Thyroid gland (tissue), 4 donors: ENCODE measurements around the gene EPM2A. TPM values are rescaled to one million over a fixed set of nuclear protein-coding genes. Genes with fewer than 3 reads are reported as not detected.
"Not testable (repeated sequence)": the region's sequence is repeated elsewhere in the genome, so short reads cannot be mapped to it uniquely, and the experiment has no call there.

Experiments
- DNase-seq, 2 donors: peaks; one replicate each; pipeline ENCODE4 v3.0.0-alpha.2; 2019
- H3K27ac ChIP-seq, 3 donors: fragments of 200-600 bp; sonication (generic); 1 replicate in 2 of 3; 2 replicates in 1 of 3; pipeline ENCODE4 v1.5.1; 2016 to 2019; ENCODE audit warnings: mild to moderate bottlenecking in 1 of 3, moderate library complexity in 1 of 3
- H3K27me3 ChIP-seq: fragments of 200-600 bp; sonication (generic); one replicate; pipeline ENCODE4 v1.5.1; 2019
- H3K36me3 ChIP-seq, 2 donors: fragments of 200-600 bp; sonication (generic); one replicate each; pipeline ENCODE4 v1.5.1; 2016 to 2019
- H3K4me1 ChIP-seq, 2 donors: fragments of 200-600 bp; sonication (generic); one replicate each; pipeline ENCODE4 v1.5.1; 2017 to 2019
- H3K4me3 ChIP-seq, 3 donors: fragments of 200-600 bp; sonication (generic); replicated peaks in 1 of 3; 1 replicate in 2 of 3; 2 replicates in 1 of 3; pipeline ENCODE4 v1.5.1; 2016; ENCODE audit warnings: mild to moderate bottlenecking in 1 of 3
- H3K9me3 ChIP-seq: fragments of 200-600 bp; sonication (generic); one replicate; pipeline ENCODE4 v1.5.1; 2017
- POLR2A ChIP-seq, 2 donors: fragments of 450-650 bp; IDR thresholded peaks; one replicate each; pipeline ENCODE4 v1.6.1; 2017; ENCODE audit warnings: antibody characterized with exemption in 2 of 2, mild to moderate bottlenecking in 2 of 2, moderate library complexity in 1 of 2
- WGBS, 2 donors: methylation state at CpG; one replicate each; pipeline ENCODE4 v1.1.5; 2017; 5-methylcytosine and 5-hydroxymethylcytosine counted together
- intact Hi-C: fragments of 100-400 bp; cut with DNase I; formaldehyde crosslinking; loops from one replicate; pipeline ENCODE4 v1.15.1; 2023
- total RNA-seq, 4 donors: library from RNA; depleted of rRNA; stranded (reverse); fragments of >200 nt; gene quantifications; one replicate each; pipeline ENCODE4 v1.2.3, GENCODE V29; 2016
- TF ChIP-seq, protein P1 (sequence below), 6 experiments: fragments of 200-600 bp in 3 of 6; fragments of 450-650 bp in 3 of 6; sonication (generic) in 3 of 6; IDR thresholded peaks; one replicate each; pipeline ENCODE4 v1.5.1; 2016 to 2019; ENCODE audit warnings: antibody characterized with exemption in 6 of 6, mild to moderate bottlenecking in 2 of 6, inconsistent platforms in 1 of 6, moderate library complexity in 1 of 6

EPM2A gene
- total RNA-seq, 4 donors from 2014 or later: 11.4 to 53.8 (median 15.6) TPM

DNA sequence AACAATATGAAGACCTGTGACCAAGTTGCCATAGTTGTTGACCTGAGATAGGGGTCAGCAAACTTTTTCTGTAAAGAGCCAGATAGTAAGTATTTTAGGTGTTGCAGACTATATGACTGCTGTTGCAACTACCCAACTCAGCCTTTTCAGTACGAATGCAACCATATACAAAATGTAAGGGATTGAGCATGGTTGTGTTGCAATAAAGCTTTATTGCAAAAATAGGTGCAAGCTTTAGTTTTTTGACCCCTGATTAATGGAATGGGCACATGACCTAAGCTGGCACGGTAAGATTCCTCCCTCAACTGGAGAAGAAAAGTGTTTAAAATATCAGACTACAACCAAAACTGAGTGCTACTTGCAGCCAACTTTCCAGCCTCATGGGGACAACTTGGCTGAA, 17.3 kb upstream of the EPM2A start:
- H3K9me3 ChIP-seq: no peaks in the 10 kb centered on the region
- no peak overlapping the region for H3K27ac ChIP-seq
- no peaks in the 10 kb centered on the region for H3K27me3 ChIP-seq
- intact Hi-C loops: no loop called here
- H3K4me1 ChIP-seq: no peaks in the 10 kb centered on the region
- H3K36me3 ChIP-seq: no peaks in the 10 kb centered on the region
- no peak overlapping the region for H3K4me3 ChIP-seq
- 65 to 69% methylated on average over 2 of the region's 2 CpGs for WGBS, 2 donors
- no peak for DNase-seq
- no peak for TF ChIP-seq POLR2A (IDR thresholded peaks at IDR 0.05)
- TF ChIP-seq, protein P1, sequence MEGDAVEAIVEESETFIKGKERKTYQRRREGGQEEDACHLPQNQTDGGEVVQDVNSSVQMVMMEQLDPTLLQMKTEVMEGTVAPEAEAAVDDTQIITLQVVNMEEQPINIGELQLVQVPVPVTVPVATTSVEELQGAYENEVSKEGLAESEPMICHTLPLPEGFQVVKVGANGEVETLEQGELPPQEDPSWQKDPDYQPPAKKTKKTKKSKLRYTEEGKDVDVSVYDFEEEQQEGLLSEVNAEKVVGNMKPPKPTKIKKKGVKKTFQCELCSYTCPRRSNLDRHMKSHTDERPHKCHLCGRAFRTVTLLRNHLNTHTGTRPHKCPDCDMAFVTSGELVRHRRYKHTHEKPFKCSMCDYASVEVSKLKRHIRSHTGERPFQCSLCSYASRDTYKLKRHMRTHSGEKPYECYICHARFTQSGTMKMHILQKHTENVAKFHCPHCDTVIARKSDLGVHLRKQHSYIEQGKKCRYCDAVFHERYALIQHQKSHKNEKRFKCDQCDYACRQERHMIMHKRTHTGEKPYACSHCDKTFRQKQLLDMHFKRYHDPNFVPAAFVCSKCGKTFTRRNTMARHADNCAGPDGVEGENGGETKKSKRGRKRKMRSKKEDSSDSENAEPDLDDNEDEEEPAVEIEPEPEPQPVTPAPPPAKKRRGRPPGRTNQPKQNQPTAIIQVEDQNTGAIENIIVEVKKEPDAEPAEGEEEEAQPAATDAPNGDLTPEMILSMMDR (IDR thresholded peaks at IDR 0.05): no peak

DNA sequence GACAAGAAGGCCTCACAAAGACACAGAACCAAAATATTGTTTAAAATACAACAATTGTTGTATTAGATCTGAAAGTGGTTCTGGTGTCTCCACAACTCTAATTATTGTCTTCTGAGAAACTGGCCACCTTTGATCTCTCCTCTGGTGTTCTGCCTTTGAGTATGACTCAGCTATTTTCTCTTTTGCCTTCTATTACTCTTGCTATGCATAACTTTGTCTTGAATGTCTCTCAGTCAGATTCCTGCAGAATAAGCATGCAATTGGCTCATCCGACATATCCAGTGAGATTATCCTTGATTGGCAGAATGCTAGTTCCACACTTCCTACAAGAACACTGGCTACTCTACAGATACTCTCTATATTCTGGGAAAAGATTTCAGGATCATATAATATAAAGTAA, 14.3 kb upstream of the EPM2A start:
- 75 to 82% methylated on average over 1 of the region's 1 CpG for WGBS, 2 donors
- Histone ChIP-seq H3K4me3 (no peak overlapping the region), H3K27ac (peak overlapping the region in 1 of 3 donors; percentile 17), H3K4me1 (no peaks in the 10 kb centered on the region), H3K36me3 (no peaks in the 10 kb centered on the region), H3K9me3 (no peaks in the 10 kb centered on the region), H3K27me3 (no peaks in the 10 kb centered on the region)
- DNase-seq: no peak
- TF ChIP-seq POLR2A (IDR thresholded peaks at IDR 0.05): no peak
- TF ChIP-seq, protein P1 (IDR thresholded peaks at IDR 0.05): no peak
- intact Hi-C loops: no loop called here

DNA sequence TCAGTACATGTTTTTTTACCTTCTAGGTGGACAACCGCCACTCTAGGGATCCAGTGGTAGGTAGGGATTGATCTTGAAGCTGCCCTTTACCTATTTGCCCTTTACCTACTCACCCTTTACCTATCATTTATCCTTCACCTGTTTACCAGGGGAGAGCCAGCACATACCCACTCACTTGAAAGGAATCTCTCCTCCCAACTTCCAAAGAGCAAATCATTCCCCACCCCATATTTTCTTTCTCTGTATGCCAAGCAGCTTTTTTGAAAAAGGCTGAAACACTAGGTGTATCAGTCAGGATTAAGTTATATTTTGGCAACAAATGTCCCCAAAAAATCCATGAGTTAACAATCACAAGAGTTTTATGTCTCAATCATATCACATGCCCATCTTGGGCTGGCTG, 10.5 kb upstream of the EPM2A start:
- H3K27me3 ChIP-seq: no peaks in the 10 kb centered on the region
- H3K27ac ChIP-seq: no peak overlapping the region
- no peaks in the 10 kb centered on the region for H3K36me3 ChIP-seq
- H3K4me1 ChIP-seq: no peaks in the 10 kb centered on the region
- no peak overlapping the region for H3K4me3 ChIP-seq
- intact Hi-C loops: no loop called here
- no peak for DNase-seq
- H3K9me3 ChIP-seq: no peaks in the 10 kb centered on the region
- no peak for TF ChIP-seq POLR2A (IDR thresholded peaks at IDR 0.05)
- TF ChIP-seq, protein P1 (IDR thresholded peaks at IDR 0.05): no peak
- 97 to 100% methylated on average over 1 of the region's 1 CpG for WGBS, 2 donors

DNA sequence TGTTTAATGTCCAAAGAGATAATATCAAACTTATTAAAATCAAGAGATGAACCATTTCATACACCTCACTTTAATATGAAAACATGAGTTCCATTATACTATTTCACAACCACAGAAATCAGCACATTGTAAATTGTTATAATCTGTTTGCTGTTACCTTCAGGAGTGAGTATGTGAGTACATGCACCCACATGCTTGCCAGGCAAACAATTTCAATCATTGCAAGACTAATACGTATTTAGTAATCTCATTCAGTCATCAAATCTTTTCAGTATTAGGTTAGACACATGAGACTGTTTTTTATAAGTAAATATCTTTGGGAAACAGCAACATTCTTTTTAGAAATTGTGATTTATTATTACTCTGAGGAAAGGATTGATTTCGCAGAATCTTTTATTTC, 9.3 kb upstream of the EPM2A start:
- no peaks in the 10 kb centered on the region for H3K4me1 ChIP-seq
- no peaks in the 10 kb centered on the region for H3K36me3 ChIP-seq
- no peak for DNase-seq
- H3K27me3 ChIP-seq: no peaks in the 10 kb centered on the region
- no peak overlapping the region for H3K27ac ChIP-seq
- WGBS, 2 donors: 93 to 97% methylated on average over 2 of the region's 2 CpGs
- TF ChIP-seq, protein P1 (IDR thresholded peaks at IDR 0.05): no peak
- no peak for TF ChIP-seq POLR2A (IDR thresholded peaks at IDR 0.05)
- no peaks in the 10 kb centered on the region for H3K9me3 ChIP-seq
- H3K4me3 ChIP-seq: no peak overlapping the region
- intact Hi-C loops: loop anchor here (5.0 kb wide), 1 partner anchor 208 kb away; no protein-coding TSS in a partner anchor

DNA sequence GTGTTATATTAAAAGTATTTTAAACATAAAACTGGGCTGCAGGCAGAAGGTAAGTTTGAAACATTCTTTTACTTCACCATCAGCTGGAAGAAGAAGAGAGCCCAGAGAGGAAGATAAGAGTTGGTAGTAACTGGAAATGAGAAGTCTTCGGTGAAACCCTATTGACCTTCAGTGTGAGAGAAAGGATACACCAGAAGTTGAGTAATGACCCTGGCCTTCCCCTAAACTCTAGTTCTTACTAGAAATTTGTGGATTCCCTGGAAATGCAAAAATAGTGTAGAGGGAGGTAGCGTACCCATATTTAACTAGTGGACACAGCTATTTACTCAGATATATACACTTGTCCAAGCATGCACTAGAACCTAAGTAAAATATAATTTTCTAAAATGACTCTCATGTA, 8.0 kb upstream of the EPM2A start:
- Histone ChIP-seq H3K4me1 (no peaks in the 10 kb centered on the region), H3K9me3 (no peaks in the 10 kb centered on the region), H3K27ac (no peak overlapping the region), H3K36me3 (no peaks in the 10 kb centered on the region), H3K27me3 (no peaks in the 10 kb centered on the region), H3K4me3 (no peak overlapping the region)
- no peak for TF ChIP-seq POLR2A (IDR thresholded peaks at IDR 0.05)
- TF ChIP-seq, protein P1 (IDR thresholded peaks at IDR 0.05): no peak
- intact Hi-C loops: loop anchor here (5.0 kb wide), 1 partner anchor 209 kb away; no protein-coding TSS in a partner anchor
- DNase-seq: no peak
- WGBS, 2 donors: 91 to 93% methylated on average over 2 of the region's 2 CpGs

DNA sequence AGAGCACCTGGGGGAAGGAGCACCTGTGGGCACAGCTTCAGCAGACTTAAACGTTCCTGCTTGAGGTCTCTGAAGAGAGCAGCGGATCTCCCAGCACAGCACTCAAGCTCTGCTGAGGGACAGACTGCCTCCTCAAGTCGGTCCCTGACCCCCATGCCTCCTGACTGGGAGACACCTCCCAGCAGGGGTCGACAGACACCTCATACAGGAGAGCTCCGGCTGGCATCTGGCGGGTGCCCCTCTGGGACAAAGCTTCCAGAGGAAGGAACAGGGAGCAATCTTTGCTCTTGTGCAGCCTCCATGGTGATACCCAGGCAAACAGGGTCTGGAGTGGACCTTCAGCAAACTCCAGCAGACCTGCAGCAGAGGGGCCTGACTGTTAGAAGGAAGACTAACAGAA, 7.2 kb upstream of the EPM2A start:
- intact Hi-C loops: loop anchor here (5.0 kb wide), 1 partner anchor 210 kb away; no protein-coding TSS in a partner anchor
- 91 to 100% methylated on average over 1 to 6 of the region's 6 CpGs for WGBS, 2 donors

DNA sequence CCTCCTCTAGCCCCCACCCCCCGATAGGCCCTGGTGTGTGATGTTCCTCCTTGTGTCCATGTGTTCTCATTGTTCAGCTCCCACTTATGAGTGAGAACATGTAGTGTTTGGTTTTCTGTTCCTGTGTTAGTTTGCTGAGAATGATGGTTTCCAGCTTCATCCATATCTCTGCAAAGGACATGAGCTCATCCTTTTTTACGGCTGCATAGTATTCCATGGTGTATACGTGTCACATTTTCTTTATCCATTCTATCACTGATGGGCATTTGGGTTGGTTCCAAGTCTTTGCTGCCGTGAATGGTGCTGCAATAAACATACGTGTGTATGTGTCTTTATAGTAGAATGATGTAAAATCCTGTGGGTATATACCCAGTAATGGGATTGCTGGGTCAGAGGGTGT, 4.4 kb upstream of the EPM2A start:
- not testable (repeated sequence) for H3K4me1 ChIP-seq, H3K9me3 ChIP-seq, H3K27ac ChIP-seq, DNase-seq, H3K36me3 ChIP-seq, H3K4me3 ChIP-seq, H3K27me3 ChIP-seq
- intact Hi-C loops: loop anchor here (5.0 kb wide), 2 partner anchors 78 to 213 kb away; no protein-coding TSS in a partner anchor
- 95 to 98% methylated on average over 5 of the region's 5 CpGs for WGBS, 2 donors

More for the DNA sequence above, 7.2 kb upstream of the EPM2A start:
- H3K4me3 ChIP-seq, H3K36me3 ChIP-seq, H3K27me3 ChIP-seq, H3K4me1 ChIP-seq, H3K9me3 ChIP-seq, H3K27ac ChIP-seq, DNase-seq: not testable (repeated sequence)
